B cell (primary cell): Measurements from ENCODE around the gene NOS1AP. TPM values are rescaled to one million over a fixed set of nuclear protein-coding genes. Genes with fewer than 3 reads are reported as not detected.

Experiments
- ATAC-seq: fragments of 200-7000 bp; cut with Tn5 transposase; one replicate; pipeline ENCODE4 v1.10.0; 2021; ENCODE audit warnings: low read depth, mild to moderate bottlenecking, moderate number of reproducible peaks, moderate library complexity
- CTCF ChIA-PET: fragments of 350-600 bp; sonication (Branson Sonifier 250); formaldehyde crosslinking; loops from one replicate; lab custom pipeline; 2021; ENCODE audit warnings: antibody characterized with exemption, inconsistent platforms; lab: Charles Lee
- POLR2A ChIA-PET: fragments of 350-600 bp; sonication (Branson Sonifier 250); formaldehyde crosslinking; loops from one replicate; lab custom pipeline; 2021; ENCODE audit warnings: antibody characterized with exemption; lab: Charles Lee
- DNase-seq: peaks from one replicate; pipeline ENCODE4 v3.0.0; 2013
- H2AFZ ChIP-seq: 2 replicates; pipeline ENCODE4 v1.6.1; 2012; ENCODE audit warnings: mild to moderate bottlenecking, low read depth, low read length; ENCODE audit not compliant: insufficient read depth, poor library complexity, severe bottlenecking
- H3K27ac ChIP-seq, 2 donors: 1 replicate in 1 of 2; 2 replicates in 1 of 2; pipeline ENCODE4 v1.5.1; 2012 to 2013; ENCODE audit warnings: low read length in 2 of 2, mild to moderate bottlenecking in 2 of 2, moderate library complexity in 1 of 2
- H3K27me3 ChIP-seq, 4 experiments: fragments of 200-600 bp in 1 of 4; sonication (generic) in 1 of 4; replicated peaks in 1 of 4; 1 replicate in 2 of 4; 2 replicates in 2 of 4; pipeline versions ENCODE4 v1.6.1 to v1.7.0; 2013 to 2016; ENCODE audit warnings: low read length in 3 of 4, mild to moderate bottlenecking in 2 of 4, mixed read lengths in 1 of 4, moderate library complexity in 1 of 4; ENCODE audit not compliant: insufficient read depth in 4 of 4, control insufficient read depth in 3 of 4; ENCODE audit errors: control extremely low read depth in 1 of 4
- H3K36me3 ChIP-seq, 2 experiments: replicated peaks in 1 of 2; 1 replicate in 1 of 2; 2 replicates in 1 of 2; pipeline versions ENCODE4 v1.6.1 to v1.7.1; 2013; ENCODE audit warnings: low read length in 1 of 2; ENCODE audit not compliant: insufficient read depth in 2 of 2, control insufficient read depth in 1 of 2; ENCODE audit errors: control extremely low read depth in 1 of 2, extremely low read depth in 1 of 2
- H3K4me1 ChIP-seq, 2 donors: fragments of 200-600 bp in 1 of 2; sonication (generic) in 1 of 2; 1 replicate in 1 of 2; 2 replicates in 1 of 2; pipeline versions ENCODE4 v1.5.1 to v1.6.1; 2013 to 2017; ENCODE audit warnings: low read length in 2 of 2; ENCODE audit not compliant: control insufficient read depth in 2 of 2, insufficient read depth in 2 of 2
- H3K4me2 ChIP-seq: replicated peaks from 2 replicates; pipeline ENCODE3; 2012; ENCODE audit warnings: mild to moderate bottlenecking, low read depth, low read length; ENCODE audit not compliant: poor library complexity, severe bottlenecking
- H3K4me3 ChIP-seq, 5 experiments: fragments of 200-600 bp in 1 of 5; sonication (generic) in 1 of 5; 1 replicate in 3 of 5; 2 replicates in 2 of 5; pipeline versions ENCODE4 v1.5.1 to v1.7.0; 2011 to 2016; ENCODE audit warnings: low read length in 4 of 5, mild to moderate bottlenecking in 4 of 5, low read depth in 2 of 5, control low read depth in 1 of 5, moderate library complexity in 1 of 5; ENCODE audit not compliant: insufficient read depth in 1 of 5; ENCODE audit errors: control extremely low read depth in 1 of 5, extremely low read depth in 1 of 5
- H3K79me2 ChIP-seq: fragments of 200-600 bp; sonication (generic); one replicate; pipeline ENCODE4 v1.6.0; 2016; ENCODE audit warnings: low read length; ENCODE audit not compliant: control insufficient read depth, insufficient read depth
- H3K9ac ChIP-seq: fragments of 200-600 bp; sonication (generic); 2 replicates; pipeline ENCODE4 v1.6.1; 2017; ENCODE audit warnings: mild to moderate bottlenecking, low read length, moderate library complexity
- H3K9me3 ChIP-seq, 3 donors: one replicate each; pipeline versions ENCODE4 v1.6.1 to v1.7.1; 2013; ENCODE audit warnings: low read length in 2 of 3; ENCODE audit not compliant: control insufficient read depth in 2 of 3, insufficient read depth in 1 of 3; ENCODE audit errors: control extremely low read depth in 1 of 3
- H4K20me1 ChIP-seq: 2 replicates; pipeline ENCODE4 v1.6.0; 2012; ENCODE audit warnings: mild to moderate bottlenecking, low read length; ENCODE audit not compliant: insufficient read depth, control insufficient read depth, poor library complexity, severe bottlenecking
- H3K27ac Mint-ChIP-seq: one replicate; pipeline ENCODE4 v1.8.0; 2021; ENCODE audit warnings: mixed read lengths
- H3K27me3 Mint-ChIP-seq: one replicate; pipeline ENCODE4 v1.8.0; 2021; ENCODE audit warnings: mixed read lengths
- H3K4me1 Mint-ChIP-seq: one replicate; pipeline ENCODE4 v1.8.0; 2021; ENCODE audit warnings: mixed read lengths
- H3K4me3 Mint-ChIP-seq: one replicate; pipeline ENCODE4 v1.8.0; 2021; ENCODE audit warnings: mixed read lengths
- H3K9me3 Mint-ChIP-seq: one replicate; pipeline ENCODE4 v1.8.0; 2022; ENCODE audit warnings: mixed read lengths; ENCODE audit not compliant: insufficient read depth
- CTCF ChIP-seq: fragments of 200-600 bp; IDR thresholded peaks from one replicate; pipeline ENCODE4 v1.8.0; 2022; ENCODE audit warnings: antibody characterized with exemption, mild to moderate bottlenecking
- EZH2 ChIP-seq: IDR thresholded peaks from 2 replicates; pipeline ENCODE4 v1.6.1; 2012; ENCODE audit warnings: borderline replicate concordance, low read depth, mild to moderate bottlenecking, moderate library complexity, low read length; ENCODE audit not compliant: insufficient read depth, poor library complexity, severe bottlenecking
- WGBS: methylation state at CpG from one replicate; pipeline ENCODE4 v1.1.5; 2013; ENCODE audit warnings: missing lambda C conversion rate; ENCODE audit not compliant: insufficient coverage; 5-methylcytosine and 5-hydroxymethylcytosine counted together
- intact Hi-C: fragments of 100-400 bp; cut with micrococcal nuclease; formaldehyde crosslinking; loops from one replicate; pipeline ENCODE4 v1.10.0; 2022
- polyA plus RNA-seq: library from polyadenylated mRNA; depleted of rRNA; stranded (reverse); fragments of >200 nt; gene quantifications from 2 replicates; pipeline ENCODE4 v1.2.3, GENCODE V29; 2012
- total RNA-seq, 2 donors: library from RNA; stranded (reverse); fragments of 120-200 nt in 1 of 2; gene quantifications; 1 replicate in 1 of 2; 2 replicates in 1 of 2; pipeline versions ENCODE4 v1.2.3 to v1.2.4, GENCODE V29; 2013 to 2022

The NOS1AP gene
- total and polyA plus RNA-seq, 2 donors (not counting 1 experiment from before 2014, with no cell fraction given) = 0.32 TPM; not detected in 1

GRCh38 chr1:162136760-162137159 is 67.3 kb downstream of the NOS1AP start:
- Histone ChIP-seq H3K79me2 (no peaks in the 10 kb centered on the region), H3K4me1 (no peaks in the 10 kb centered on the region), H3K27me3 (peaks cover 0 to 4% (median 0%) of the 10 kb centered on the region in 4 experiments), H3K4me3 (no peak overlapping the region), H3K9me3 (no peaks in the 10 kb centered on the region), H3K4me2 (no peak overlapping the region), H2AFZ (no peak overlapping the region), H4K20me1 (no peaks in the 10 kb centered on the region), H3K36me3 (no peaks in the 10 kb centered on the region), H3K27ac (no peak overlapping the region), H3K9ac (no peak overlapping the region)
- no peaks in the 10 kb centered on the region for H3K9me3 Mint-ChIP-seq
- intact Hi-C loops = no loop called here
- DNase-seq (no peak), ATAC-seq (no peak)
- no peak overlapping the region for H3K27ac Mint-ChIP-seq
- WGBS = 100% methylated on average over 3 of the region's 4 CpGs
- H3K4me1 Mint-ChIP-seq = no peaks in the 10 kb centered on the region
- no peak overlapping the region for H3K4me3 Mint-ChIP-seq
- POLR2A ChIA-PET = no interaction called here
- no peak for TF ChIP-seq CTCF
- no peak for TF ChIP-seq EZH2
- peaks cover 31% of the 10 kb centered on the region for H3K27me3 Mint-ChIP-seq
- CTCF ChIA-PET = no interaction called here

DNA sequence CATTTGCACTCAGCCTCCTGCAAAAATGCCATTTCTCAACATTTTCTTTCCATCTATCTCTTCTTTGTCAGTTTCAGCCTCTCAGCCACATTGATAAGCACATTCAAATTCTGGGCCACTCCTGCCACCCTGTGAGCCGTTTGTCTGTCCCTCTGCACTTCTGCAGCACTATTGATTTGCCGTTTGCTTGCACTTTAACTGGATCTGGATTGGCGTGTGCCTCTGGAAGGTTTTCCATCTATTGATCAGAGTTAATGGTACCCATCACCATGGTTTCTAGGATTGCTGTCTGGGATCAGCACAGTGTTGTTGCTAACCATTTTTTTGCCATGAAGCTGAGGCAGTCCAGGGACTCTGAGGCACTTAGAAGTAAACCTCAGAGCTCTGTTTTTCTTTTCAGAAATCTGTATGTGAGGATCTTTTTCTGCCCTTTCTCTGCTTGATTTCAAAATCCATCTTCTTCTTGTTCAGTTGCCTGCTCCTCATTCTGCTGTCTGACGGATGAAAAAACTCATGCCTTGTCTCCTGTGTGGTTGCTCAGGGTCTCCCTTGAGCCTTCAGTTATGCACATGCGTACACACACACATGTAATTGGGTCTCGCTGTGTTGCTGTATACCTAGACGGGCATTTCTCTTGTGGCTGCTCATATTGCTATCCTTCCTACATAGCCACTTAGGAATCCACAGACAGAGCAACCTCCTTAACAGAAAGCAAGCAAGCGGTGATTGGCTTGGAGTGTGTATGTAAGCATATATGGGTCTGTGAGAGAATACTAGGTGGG is 67.9 kb downstream of the NOS1AP start:
- Histone ChIP-seq H3K27me3 (peaks cover 0 to 4% (median under 1%) of the 10 kb centered on the region in 4 experiments), H2AFZ (no peak overlapping the region), H3K36me3 (no peaks in the 10 kb centered on the region), H3K27ac (no peak overlapping the region), H3K9me3 (no peaks in the 10 kb centered on the region), H3K4me3 (no peak overlapping the region), H3K79me2 (no peaks in the 10 kb centered on the region), H3K9ac (no peak overlapping the region), H3K4me1 (no peaks in the 10 kb centered on the region), H4K20me1 (no peaks in the 10 kb centered on the region), H3K4me2 (no peak overlapping the region)
- DNase-seq (no peak), ATAC-seq (no peak)
- H3K27ac Mint-ChIP-seq = no peak overlapping the region
- peaks cover 34% of the 10 kb centered on the region for H3K27me3 Mint-ChIP-seq
- ChIA-PET CTCF (no interaction called here), POLR2A (no interaction called here)
- TF ChIP-seq CTCF (no peak), EZH2 (no peak)
- H3K9me3 Mint-ChIP-seq = no peaks in the 10 kb centered on the region
- no peak overlapping the region for H3K4me3 Mint-ChIP-seq
- 92% methylated on average over 4 of the region's 8 CpGs for WGBS
- intact Hi-C loops = no loop called here
- no peaks in the 10 kb centered on the region for H3K4me1 Mint-ChIP-seq
